HEK293 (cell line): ENCODE measurements around the gene DMBX1.

Experiments
- CTCF ChIA-PET: fragments of 350-600 bp; formaldehyde crosslinking; extraction: SDS; loops from one replicate; lab custom pipeline; 2021; ENCODE audit warnings: antibody characterized with exemption; lab: Yijun Ruan, JAX
- POLR2A ChIA-PET: fragments of 300-600 bp; formaldehyde crosslinking; extraction: SDS; loops from one replicate; lab custom pipeline; 2020; ENCODE audit warnings: antibody characterized with exemption, inconsistent platforms; lab: Yijun Ruan, JAX
- H3K27ac ChIP-seq: fragments of 200-500 bp; sonication (Bioruptor generic); 2 replicates; pipeline ENCODE4 v1.5.1; 2014; ENCODE audit warnings: low read depth, low read length, control low read depth, inconsistent platforms; ENCODE audit errors: extremely low read depth
- H3K36me3 ChIP-seq, 2 experiments: fragments of 200-500 bp in 1 of 2; sonication (Bioruptor generic) in 1 of 2; 1 replicate in 1 of 2; 2 replicates in 1 of 2; pipeline ENCODE4 v1.5.1; 2014 to 2017; ENCODE audit warnings: inconsistent platforms in 2 of 2, low read length in 2 of 2; ENCODE audit not compliant: control insufficient read depth in 2 of 2, insufficient read depth in 1 of 2
- H3K4me1 ChIP-seq: fragments of 200-500 bp; sonication (Bioruptor generic); 2 replicates; pipeline ENCODE4 v1.5.1; 2014; ENCODE audit warnings: mild to moderate bottlenecking, low read length, inconsistent platforms; ENCODE audit not compliant: control insufficient read depth, insufficient read depth
- H3K4me3 ChIP-seq: 2 replicates; pipeline ENCODE4 v1.5.1; 2011; ENCODE audit warnings: low read depth, mild to moderate bottlenecking, control low read depth, low read length, moderate library complexity
- H3K9me3 ChIP-seq: fragments of 200-500 bp; sonication (Bioruptor generic); 2 replicates; pipeline ENCODE4 v1.5.1; 2014; ENCODE audit warnings: low read depth, low read length, inconsistent platforms; ENCODE audit not compliant: control insufficient read depth, insufficient read depth
- GLI4 ChIP-seq: fragments of 450-650 bp; formaldehyde crosslinking; IDR thresholded peaks from 2 replicates; pipeline ENCODE4 v1.5.1; 2016; ENCODE audit warnings: missing biosample characterization, missing genetic modification characterization
- GLIS1 ChIP-seq: fragments of 450-650 bp; formaldehyde crosslinking; IDR thresholded peaks from 2 replicates; pipeline ENCODE4 v1.5.1; 2016; ENCODE audit warnings: missing biosample characterization, missing genetic modification characterization
- HIC1 ChIP-seq: fragments of 450-650 bp; formaldehyde crosslinking; IDR thresholded peaks from 2 replicates; pipeline ENCODE4 v1.5.1; 2016; ENCODE audit warnings: missing biosample characterization, missing genetic modification characterization
- KLF10 ChIP-seq: fragments of 450-650 bp; IDR thresholded peaks from 2 replicates; pipeline ENCODE4 v1.5.1; 2018; ENCODE audit warnings: missing biosample characterization, mild to moderate bottlenecking, missing genetic modification characterization
- KLF7 ChIP-seq: fragments of 450-650 bp; formaldehyde crosslinking; IDR thresholded peaks from 2 replicates; pipeline ENCODE4 v1.5.1; 2016; ENCODE audit warnings: missing biosample characterization, missing genetic modification characterization, borderline replicate concordance
- MEIS1 ChIP-seq: sonication (generic); formaldehyde crosslinking; IDR thresholded peaks from 2 replicates; pipeline ENCODE4 v1.8.1; 2022; ENCODE audit warnings: missing genetic modification reagents, mild to moderate bottlenecking, borderline replicate concordance
- REPIN1 ChIP-seq: fragments of 450-650 bp; formaldehyde crosslinking; IDR thresholded peaks from 2 replicates; pipeline ENCODE4 v1.5.1; 2017; ENCODE audit warnings: missing biosample characterization, missing genetic modification characterization, low read depth
- TCF7L2 ChIP-seq: IDR thresholded peaks from 2 replicates; pipeline ENCODE4 v1.6.1; 2011; ENCODE audit warnings: low read depth, mild to moderate bottlenecking, inconsistent platforms, low read length, moderate library complexity, borderline replicate concordance
- ZBTB8A ChIP-seq: fragments of 450-650 bp; formaldehyde crosslinking; IDR thresholded peaks from 2 replicates; pipeline ENCODE4 v1.5.1; 2016; ENCODE audit warnings: missing biosample characterization, missing genetic modification characterization
- ZFHX2 ChIP-seq: fragments of 450-650 bp; formaldehyde crosslinking; conservative IDR thresholded peaks from 2 replicates; pipeline ENCODE4 v1.5.1; 2016; ENCODE audit warnings: missing biosample characterization, missing genetic modification characterization
- ZNF23 ChIP-seq: fragments of 450-650 bp; formaldehyde crosslinking; IDR thresholded peaks from 2 replicates; pipeline ENCODE4 v1.5.1; 2016; ENCODE audit warnings: missing biosample characterization, missing genetic modification characterization, borderline replicate concordance
- ZNF280C ChIP-seq: fragments of 450-650 bp; formaldehyde crosslinking; IDR thresholded peaks from 2 replicates; pipeline ENCODE4 v1.5.1; 2016; ENCODE audit warnings: missing biosample characterization, missing genetic modification characterization
- ZNF416 ChIP-seq: fragments of 450-650 bp; formaldehyde crosslinking; IDR thresholded peaks from 2 replicates; pipeline ENCODE4 v1.5.1; 2016; ENCODE audit warnings: missing biosample characterization, missing genetic modification characterization
- ZNF426 ChIP-seq: fragments of 450-650 bp; formaldehyde crosslinking; IDR thresholded peaks from 2 replicates; pipeline ENCODE4 v1.5.1; 2017; ENCODE audit warnings: missing biosample characterization, missing genetic modification characterization, mild to moderate bottlenecking, inconsistent platforms, moderate library complexity
- ZNF529 ChIP-seq: fragments of 450-650 bp; formaldehyde crosslinking; IDR thresholded peaks from 2 replicates; pipeline ENCODE4 v1.5.1; 2017; ENCODE audit warnings: missing genetic modification characterization, missing biosample characterization; ENCODE audit not compliant: insufficient replicate concordance
- ZNF624 ChIP-seq: fragments of 450-650 bp; formaldehyde crosslinking; IDR thresholded peaks from 2 replicates; pipeline ENCODE4 v1.5.1; 2017; ENCODE audit warnings: missing biosample characterization, missing genetic modification characterization
- ZNF639 ChIP-seq: fragments of 450-650 bp; formaldehyde crosslinking; IDR thresholded peaks from 2 replicates; pipeline ENCODE4 v1.5.1; 2016; ENCODE audit warnings: missing biosample characterization, missing genetic modification characterization
- ZNF654 ChIP-seq: fragments of 450-650 bp; formaldehyde crosslinking; IDR thresholded peaks from 2 replicates; pipeline ENCODE4 v1.5.1; 2016; ENCODE audit warnings: low read depth, missing biosample characterization, missing genetic modification characterization
- ZNF701 ChIP-seq: fragments of 450-650 bp; formaldehyde crosslinking; IDR thresholded peaks from 2 replicates; pipeline ENCODE4 v1.5.1; 2016; ENCODE audit warnings: missing biosample characterization, missing genetic modification characterization
- ZNF76 ChIP-seq: fragments of 450-650 bp; formaldehyde crosslinking; IDR thresholded peaks from 2 replicates; pipeline ENCODE4; 2016; ENCODE audit warnings: low read depth, missing biosample characterization, missing genetic modification characterization, borderline replicate concordance
- ZNF837 ChIP-seq: fragments of 450-650 bp; formaldehyde crosslinking; IDR thresholded peaks from 2 replicates; pipeline ENCODE4 v1.5.1; 2016; ENCODE audit warnings: missing biosample characterization, missing genetic modification characterization
- ZSCAN4 ChIP-seq: fragments of 450-650 bp; formaldehyde crosslinking; IDR thresholded peaks from 2 replicates; pipeline ENCODE4 v1.5.1; 2017; ENCODE audit warnings: missing biosample characterization, missing genetic modification characterization
- ZXDB ChIP-seq: fragments of 450-650 bp; formaldehyde crosslinking; IDR thresholded peaks from 2 replicates; pipeline ENCODE4 v1.5.1; 2016; ENCODE audit warnings: missing biosample characterization, missing genetic modification characterization

Gene DMBX1

GRCh38 chr1:46520063-46520911 is 30.7 kb downstream of the DMBX1 start (continued):
- TF ChIP-seq HIC1: peak; percentile 75
- TF ChIP-seq ZNF76 (tag by site-specific recombination): no peak
- peak; percentile 98 for TF ChIP-seq ZFHX2 (tag by site-specific recombination)
- no peak for TF ChIP-seq KLF10 (tag by site-specific recombination)
- TF ChIP-seq, all 188 proteins: peak for 20

GRCh38 chr1:46521414-46521813 is 31.8 kb downstream of the DMBX1 start:
- CTCF ChIA-PET: interaction anchor here (0.8 to 9.0 kb wide), 9 partner anchors 8 to 205 kb away, joined by 3 to 56 read pairs (median 7); a partner anchor contains a TSS
- H3K36me3 ChIP-seq: no peaks in the 10 kb centered on the region
- H3K4me1 ChIP-seq: peaks cover 5% of the 10 kb centered on the region; the same call in 1 of the 2 replicates
- TF ChIP-seq GLIS1 (tag by site-specific recombination): no peak
- no peak for TF ChIP-seq ZNF529 (tag by site-specific recombination)
- no peak for TF ChIP-seq GLI4 (tag by site-specific recombination)
- TF ChIP-seq ZNF426: no peak
- TF ChIP-seq ZNF280C: no peak
- no peak for TF ChIP-seq ZSCAN4 (tag by site-specific recombination)
- no peak for TF ChIP-seq MEIS1 (CRISPR knock-in tag)
- no peak for TF ChIP-seq TCF7L2
- no peak for TF ChIP-seq ZBTB8A (tag by site-specific recombination)
- TF ChIP-seq HIC1: no peak
- TF ChIP-seq ZXDB (tag by site-specific recombination): no peak
- no peak for TF ChIP-seq ZNF23 (tag by site-specific recombination)
- no peak for TF ChIP-seq ZNF639 (tag by site-specific recombination)
- TF ChIP-seq KLF7 (tag by site-specific recombination): no peak
- no peak for TF ChIP-seq ZNF837
- TF ChIP-seq ZNF701 (tag by site-specific recombination): no peak
- no peak for TF ChIP-seq ZNF654 (tag by site-specific recombination)
- no peak for TF ChIP-seq ZNF624 (tag by site-specific recombination)
- TF ChIP-seq ZNF416 (tag by site-specific recombination): no peak
- no peak for TF ChIP-seq REPIN1 (tag by site-specific recombination)
- no peaks in the 10 kb centered on the region for H3K9me3 ChIP-seq
- no peak overlapping the region for H3K4me3 ChIP-seq
- POLR2A ChIA-PET: interaction anchor here (0.6 kb wide), 2 partner anchors 13 to 21 kb away, joined by 3 read pairs; no protein-coding TSS in a partner anchor
- no peak overlapping the region for H3K27ac ChIP-seq
